ENCODE data around the gene LRP8. TPM values are rescaled to one million over a fixed set of nuclear protein-coding genes. Genes with fewer than 3 reads are reported as not detected.

The LRP8 gene
- total and polyA plus RNA-seq, 2 of the 13 experiments (the other 11 are each of a cell fraction or from before 2014, with no cell fraction given) = 17.3 to 17.4 TPM

DNA sequence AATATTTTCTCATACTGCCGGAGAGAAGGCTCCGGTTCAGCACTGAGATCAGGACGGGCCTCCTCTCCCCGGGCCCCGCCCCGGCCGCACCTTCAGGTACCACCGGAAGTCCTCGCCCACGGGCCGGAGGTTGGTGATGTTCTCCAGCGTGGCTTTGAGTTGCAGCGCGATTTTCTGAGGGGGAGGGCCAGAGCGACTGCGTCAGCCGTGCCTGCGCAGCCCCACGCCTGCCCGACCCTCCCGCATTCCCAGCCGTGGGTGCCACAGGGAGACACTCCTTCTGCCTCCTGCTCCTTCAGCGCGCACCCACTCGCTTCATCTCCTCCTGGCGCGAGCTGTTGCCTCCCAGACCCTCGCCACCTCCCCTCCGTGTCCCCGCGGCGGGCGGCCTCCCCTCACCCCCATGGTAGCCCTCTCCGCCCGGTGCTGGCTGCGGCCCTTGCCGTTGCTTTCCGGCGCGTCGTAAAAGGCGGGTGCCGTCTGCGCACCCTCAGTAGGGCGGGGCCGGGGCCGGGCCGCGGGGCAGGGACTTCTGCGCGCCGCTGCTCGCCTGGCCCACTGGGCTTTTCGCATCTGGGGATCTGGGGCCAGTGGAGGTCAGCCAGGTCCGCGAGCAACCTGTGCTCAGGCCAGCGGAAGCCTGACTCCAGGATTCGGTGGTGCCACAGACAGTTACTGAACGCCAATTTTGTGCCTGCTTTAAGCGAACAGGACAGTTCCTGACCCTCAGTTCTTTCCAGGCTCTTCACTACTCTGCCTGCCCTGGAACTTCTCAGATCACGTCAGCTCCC is 107.5 kb downstream of the LRP8 start, which contains the start of gene CZIB (continued):
- TF ChIP-seq FOXM1 (CRISPR knock-in tag; IDR thresholded peaks at IDR 0.05) (peak; percentile 59; the same call in 1 of the 2 replicates), HDAC6 (IDR thresholded peaks at IDR 0.05; ENCODE audit: low read depth, low read length) (no peak), ZNF460 (CRISPR knock-in tag; IDR thresholded peaks at IDR 0.05; ENCODE audit: borderline replicate concordance) (peak; percentile 69; the same call in 1 of the 2 replicates), ZNF34 (CRISPR knock-in tag; IDR thresholded peaks at IDR 0.05; ENCODE audit: borderline replicate concordance) (no peak), YEATS4 (CRISPR knock-in tag; IDR thresholded peaks at IDR 0.05; ENCODE audit: borderline replicate concordance) (peak; percentile 99), MEIS2 (CRISPR knock-in tag; IDR thresholded peaks at IDR 0.05) (peak; percentile 31; the same call in 1 of the 2 replicates), ZNF776 (CRISPR knock-in tag; IDR thresholded peaks at IDR 0.05) (0 out of 2 replicates have a peak, but pooled peaks have one; percentile 70), PAWR (CRISPR knock-in tag; IDR thresholded peaks at IDR 0.05; ENCODE audit: borderline replicate concordance) (no peak), MTA1 (CRISPR knock-in tag; IDR thresholded peaks at IDR 0.05; ENCODE audit: borderline replicate concordance) (peak; percentile 87; the same call in 1 of the 2 replicates), JUND (CRISPR knock-in tag; IDR thresholded peaks at IDR 0.05) (peak; percentile 65; the same call in 1 of the 2 replicates), FOSL1 (CRISPR knock-in tag; IDR thresholded peaks at IDR 0.05; ENCODE audit: borderline replicate concordance) (no peak), ZFP36L1 (CRISPR knock-in tag; IDR thresholded peaks at IDR 0.05) (peak; percentile 22), ZKSCAN8 (CRISPR knock-in tag; IDR thresholded peaks at IDR 0.05; ENCODE audit: borderline replicate concordance) (peak; percentile 33; the same call in 1 of the 2 replicates), SPEN (CRISPR knock-in tag; IDR thresholded peaks at IDR 0.05; ENCODE audit: low read depth) (peak; percentile 93), REXO4 (CRISPR knock-in tag; IDR thresholded peaks at IDR 0.05; ENCODE audit: borderline replicate concordance) (no peak)
- TF ChIP-seq, protein P1, sequence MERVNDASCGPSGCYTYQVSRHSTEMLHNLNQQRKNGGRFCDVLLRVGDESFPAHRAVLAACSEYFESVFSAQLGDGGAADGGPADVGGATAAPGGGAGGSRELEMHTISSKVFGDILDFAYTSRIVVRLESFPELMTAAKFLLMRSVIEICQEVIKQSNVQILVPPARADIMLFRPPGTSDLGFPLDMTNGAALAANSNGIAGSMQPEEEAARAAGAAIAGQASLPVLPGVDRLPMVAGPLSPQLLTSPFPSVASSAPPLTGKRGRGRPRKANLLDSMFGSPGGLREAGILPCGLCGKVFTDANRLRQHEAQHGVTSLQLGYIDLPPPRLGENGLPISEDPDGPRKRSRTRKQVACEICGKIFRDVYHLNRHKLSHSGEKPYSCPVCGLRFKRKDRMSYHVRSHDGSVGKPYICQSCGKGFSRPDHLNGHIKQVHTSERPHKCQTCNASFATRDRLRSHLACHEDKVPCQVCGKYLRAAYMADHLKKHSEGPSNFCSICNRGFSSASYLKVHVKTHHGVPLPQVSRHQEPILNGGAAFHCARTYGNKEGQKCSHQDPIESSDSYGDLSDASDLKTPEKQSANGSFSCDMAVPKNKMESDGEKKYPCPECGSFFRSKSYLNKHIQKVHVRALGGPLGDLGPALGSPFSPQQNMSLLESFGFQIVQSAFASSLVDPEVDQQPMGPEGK (CRISPR knock-in tag; IDR thresholded peaks at IDR 0.05) = peak; percentile 97
- TF ChIP-seq, protein P2, sequence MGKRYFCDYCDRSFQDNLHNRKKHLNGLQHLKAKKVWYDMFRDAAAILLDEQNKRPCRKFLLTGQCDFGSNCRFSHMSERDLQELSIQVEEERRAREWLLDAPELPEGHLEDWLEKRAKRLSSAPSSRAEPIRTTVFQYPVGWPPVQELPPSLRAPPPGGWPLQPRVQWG (CRISPR knock-in tag; IDR thresholded peaks at IDR 0.05; ENCODE audit: borderline replicate concordance, low read depth) = no peak
- TF ChIP-seq, protein P3, sequence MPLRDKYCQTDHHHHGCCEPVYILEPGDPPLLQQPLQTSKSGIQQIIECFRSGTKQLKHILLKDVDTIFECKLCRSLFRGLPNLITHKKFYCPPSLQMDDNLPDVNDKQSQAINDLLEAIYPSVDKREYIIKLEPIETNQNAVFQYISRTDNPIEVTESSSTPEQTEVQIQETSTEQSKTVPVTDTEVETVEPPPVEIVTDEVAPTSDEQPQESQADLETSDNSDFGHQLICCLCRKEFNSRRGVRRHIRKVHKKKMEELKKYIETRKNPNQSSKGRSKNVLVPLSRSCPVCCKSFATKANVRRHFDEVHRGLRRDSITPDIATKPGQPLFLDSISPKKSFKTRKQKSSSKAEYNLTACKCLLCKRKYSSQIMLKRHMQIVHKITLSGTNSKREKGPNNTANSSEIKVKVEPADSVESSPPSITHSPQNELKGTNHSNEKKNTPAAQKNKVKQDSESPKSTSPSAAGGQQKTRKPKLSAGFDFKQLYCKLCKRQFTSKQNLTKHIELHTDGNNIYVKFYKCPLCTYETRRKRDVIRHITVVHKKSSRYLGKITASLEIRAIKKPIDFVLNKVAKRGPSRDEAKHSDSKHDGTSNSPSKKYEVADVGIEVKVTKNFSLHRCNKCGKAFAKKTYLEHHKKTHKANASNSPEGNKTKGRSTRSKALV (CRISPR knock-in tag; IDR thresholded peaks at IDR 0.05) = peak; percentile 71; the same call in 1 of the 2 replicates
- TF ChIP-seq, protein P4, sequence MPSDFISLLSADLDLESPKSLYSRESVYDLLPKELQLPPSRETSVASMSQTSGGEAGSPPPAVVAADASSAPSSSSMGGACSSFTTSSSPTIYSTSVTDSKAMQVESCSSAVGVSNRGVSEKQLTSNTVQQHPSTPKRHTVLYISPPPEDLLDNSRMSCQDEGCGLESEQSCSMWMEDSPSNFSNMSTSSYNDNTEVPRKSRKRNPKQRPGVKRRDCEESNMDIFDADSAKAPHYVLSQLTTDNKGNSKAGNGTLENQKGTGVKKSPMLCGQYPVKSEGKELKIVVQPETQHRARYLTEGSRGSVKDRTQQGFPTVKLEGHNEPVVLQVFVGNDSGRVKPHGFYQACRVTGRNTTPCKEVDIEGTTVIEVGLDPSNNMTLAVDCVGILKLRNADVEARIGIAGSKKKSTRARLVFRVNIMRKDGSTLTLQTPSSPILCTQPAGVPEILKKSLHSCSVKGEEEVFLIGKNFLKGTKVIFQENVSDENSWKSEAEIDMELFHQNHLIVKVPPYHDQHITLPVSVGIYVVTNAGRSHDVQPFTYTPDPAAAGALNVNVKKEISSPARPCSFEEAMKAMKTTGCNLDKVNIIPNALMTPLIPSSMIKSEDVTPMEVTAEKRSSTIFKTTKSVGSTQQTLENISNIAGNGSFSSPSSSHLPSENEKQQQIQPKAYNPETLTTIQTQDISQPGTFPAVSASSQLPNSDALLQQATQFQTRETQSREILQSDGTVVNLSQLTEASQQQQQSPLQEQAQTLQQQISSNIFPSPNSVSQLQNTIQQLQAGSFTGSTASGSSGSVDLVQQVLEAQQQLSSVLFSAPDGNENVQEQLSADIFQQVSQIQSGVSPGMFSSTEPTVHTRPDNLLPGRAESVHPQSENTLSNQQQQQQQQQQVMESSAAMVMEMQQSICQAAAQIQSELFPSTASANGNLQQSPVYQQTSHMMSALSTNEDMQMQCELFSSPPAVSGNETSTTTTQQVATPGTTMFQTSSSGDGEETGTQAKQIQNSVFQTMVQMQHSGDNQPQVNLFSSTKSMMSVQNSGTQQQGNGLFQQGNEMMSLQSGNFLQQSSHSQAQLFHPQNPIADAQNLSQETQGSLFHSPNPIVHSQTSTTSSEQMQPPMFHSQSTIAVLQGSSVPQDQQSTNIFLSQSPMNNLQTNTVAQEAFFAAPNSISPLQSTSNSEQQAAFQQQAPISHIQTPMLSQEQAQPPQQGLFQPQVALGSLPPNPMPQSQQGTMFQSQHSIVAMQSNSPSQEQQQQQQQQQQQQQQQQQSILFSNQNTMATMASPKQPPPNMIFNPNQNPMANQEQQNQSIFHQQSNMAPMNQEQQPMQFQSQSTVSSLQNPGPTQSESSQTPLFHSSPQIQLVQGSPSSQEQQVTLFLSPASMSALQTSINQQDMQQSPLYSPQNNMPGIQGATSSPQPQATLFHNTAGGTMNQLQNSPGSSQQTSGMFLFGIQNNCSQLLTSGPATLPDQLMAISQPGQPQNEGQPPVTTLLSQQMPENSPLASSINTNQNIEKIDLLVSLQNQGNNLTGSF (CRISPR knock-in tag; IDR thresholded peaks at IDR 0.05) = no peak
